Activated naive CD4-positive, alpha-beta T cell treated with anti-CD3 and anti-CD28 coated beads for 36 hours (primary cell): Measurements from ENCODE around the gene EHMT1. TPM values are rescaled to one million over a fixed set of nuclear protein-coding genes. Genes with fewer than 3 reads are reported as not detected.

Experiments used
- CTCF ChIA-PET: fragments of 350-600 bp; sonication (Branson Sonifier 250); formaldehyde crosslinking; loops from one replicate; lab custom pipeline; 2021; ENCODE audit warnings: antibody characterized with exemption; lab: Charles Lee
- DNase-seq: peaks from one replicate; pipeline ENCODE4 v3.0.0-alpha.2; 2020
- H3K27ac Mint-ChIP-seq: one replicate; pipeline ENCODE4 v1.8.0; 2021; ENCODE audit warnings: mild to moderate bottlenecking, mixed read lengths
- H3K27me3 Mint-ChIP-seq: one replicate; pipeline ENCODE4 v1.8.0; 2021; ENCODE audit warnings: low read depth, mixed read lengths
- H3K36me3 Mint-ChIP-seq: one replicate; pipeline ENCODE4 v1.8.0; 2021; ENCODE audit warnings: low read depth, mixed read lengths
- H3K4me1 Mint-ChIP-seq: one replicate; pipeline ENCODE4 v1.8.0; 2021; ENCODE audit warnings: low read depth, mixed read lengths
- H3K4me3 Mint-ChIP-seq: one replicate; pipeline ENCODE4 v1.8.0; 2021; ENCODE audit warnings: mild to moderate bottlenecking, moderate library complexity, mixed read lengths
- H3K9me3 Mint-ChIP-seq: one replicate; pipeline ENCODE4 v1.8.0; 2021; ENCODE audit warnings: mixed read lengths
- intact Hi-C: fragments of 100-400 bp; cut with micrococcal nuclease; formaldehyde crosslinking; loops from one replicate; pipeline ENCODE4 v1.15.1; 2023
- total RNA-seq, 2 experiments: library from RNA; stranded (reverse); gene quantifications; one replicate each; pipeline ENCODE4 v1.2.3, GENCODE V29; 2021

The EHMT1 gene
- total RNA-seq, 2 experiments from 2014 or later: 57.9 to 59.0 TPM

- Mint-ChIP-seq H3K27ac (no peak overlapping the region), H3K9me3 (no peaks in the 10 kb centered on the region), H3K4me3 (no peak overlapping the region), H3K36me3 (peaks cover 24% of the 10 kb centered on the region), H3K4me1 (peaks cover 2% of the 10 kb centered on the region), H3K27me3 (no peaks in the 10 kb centered on the region)
- CTCF ChIA-PET: interaction anchor here (0.6 to 0.9 kb wide), 2 partner anchors 68 to 116 kb away, joined by 4 to 8 read pairs; no protein-coding TSS in a partner anchor
- intact Hi-C loops: no loop called here
- no peak for DNase-seq
These were observed 170.6 kb downstream of the EHMT1 start for GRCh38 chr9:137789295-137789895.

GRCh38 chr9:137791947-137792346 is 173.1 kb downstream of the EHMT1 start:
- CTCF ChIA-PET: no interaction called here
- H3K27me3 Mint-ChIP-seq: no peaks in the 10 kb centered on the region
- H3K27ac Mint-ChIP-seq: no peak overlapping the region
- peaks cover 25% of the 10 kb centered on the region for H3K36me3 Mint-ChIP-seq
- no peaks in the 10 kb centered on the region for H3K9me3 Mint-ChIP-seq
- H3K4me3 Mint-ChIP-seq: no peak overlapping the region
- intact Hi-C loops: no loop called here
- peaks cover under 1% of the 10 kb centered on the region for H3K4me1 Mint-ChIP-seq
- DNase-seq: no peak

GRCh38 chr9:137793196-137793841 is 174.5 kb downstream of the EHMT1 start:
- Mint-ChIP-seq H3K9me3 (no peaks in the 10 kb centered on the region), H3K4me1 (no peaks in the 10 kb centered on the region), H3K27ac (no peak overlapping the region), H3K36me3 (peaks cover 28% of the 10 kb centered on the region), H3K4me3 (no peak overlapping the region), H3K27me3 (no peaks in the 10 kb centered on the region)
- no peak for DNase-seq
- CTCF ChIA-PET: no interaction called here
- intact Hi-C loops: no loop called here

GRCh38 chr9:137795156-137795666 is 176.4 kb downstream of the EHMT1 start:
- CTCF ChIA-PET: no interaction called here
- H3K9me3 Mint-ChIP-seq: no peaks in the 10 kb centered on the region
- peaks cover 31% of the 10 kb centered on the region for H3K36me3 Mint-ChIP-seq
- intact Hi-C loops: no loop called here
- H3K4me3 Mint-ChIP-seq: no peak overlapping the region
- no peak overlapping the region for H3K27ac Mint-ChIP-seq
- no peaks in the 10 kb centered on the region for H3K4me1 Mint-ChIP-seq
- no peak for DNase-seq
- no peaks in the 10 kb centered on the region for H3K27me3 Mint-ChIP-seq

GRCh38 chr9:137797206-137798120 is 178.7 kb downstream of the EHMT1 start:
- Mint-ChIP-seq H3K4me3 (no peak overlapping the region), H3K27ac (no peak overlapping the region), H3K9me3 (no peaks in the 10 kb centered on the region), H3K36me3 (peaks cover 35% of the 10 kb centered on the region), H3K4me1 (no peaks in the 10 kb centered on the region), H3K27me3 (no peaks in the 10 kb centered on the region)
- CTCF ChIA-PET: interaction anchor here (0.7 kb wide), 1 partner anchor 218 kb away, joined by 5 read pairs; no protein-coding TSS in a partner anchor
- no peak for DNase-seq
- intact Hi-C loops: no loop called here

GRCh38 chr9:137798142-137798541 is 179.3 kb downstream of the EHMT1 start:
- peak overlapping the region; percentile 44 for H3K27ac Mint-ChIP-seq
- H3K4me3 Mint-ChIP-seq: no peak overlapping the region
- CTCF ChIA-PET: interaction anchor here (0.7 kb wide), 1 partner anchor 217 kb away, joined by 5 read pairs; no protein-coding TSS in a partner anchor
- peaks cover 36% of the 10 kb centered on the region for H3K36me3 Mint-ChIP-seq
- intact Hi-C loops: no loop called here
- DNase-seq: no peak
- H3K27me3 Mint-ChIP-seq: no peaks in the 10 kb centered on the region
- H3K9me3 Mint-ChIP-seq: no peaks in the 10 kb centered on the region
- no peaks in the 10 kb centered on the region for H3K4me1 Mint-ChIP-seq

- no peak for DNase-seq
- CTCF ChIA-PET: no interaction called here
- H3K36me3 Mint-ChIP-seq: peaks cover 38% of the 10 kb centered on the region
- H3K9me3 Mint-ChIP-seq: no peaks in the 10 kb centered on the region
- intact Hi-C loops: no loop called here
- H3K27me3 Mint-ChIP-seq: no peaks in the 10 kb centered on the region
- H3K27ac Mint-ChIP-seq: no peak overlapping the region
- H3K4me1 Mint-ChIP-seq: no peaks in the 10 kb centered on the region
- no peak overlapping the region for H3K4me3 Mint-ChIP-seq
These were observed 180.3 kb downstream of the EHMT1 start for GRCh38 chr9:137798901-137799629.

- Mint-ChIP-seq H3K27me3 (no peaks in the 10 kb centered on the region), H3K36me3 (peaks cover 39% of the 10 kb centered on the region), H3K4me3 (no peak overlapping the region), H3K9me3 (no peaks in the 10 kb centered on the region), H3K4me1 (no peaks in the 10 kb centered on the region), H3K27ac (no peak overlapping the region)
- intact Hi-C loops: no loop called here
- DNase-seq: no peak
- CTCF ChIA-PET: no interaction called here
These were observed 180.8 kb downstream of the EHMT1 start for GRCh38 chr9:137799630-137799983.

GRCh38 chr9:137800196-137801022 is 181.6 kb downstream of the EHMT1 start:
- CTCF ChIA-PET: no interaction called here
- Mint-ChIP-seq H3K27ac (no peak overlapping the region), H3K4me1 (no peaks in the 10 kb centered on the region)

GRCh38 chr9:137801023-137801319 is 182.2 kb downstream of the EHMT1 start:
- H3K27me3 Mint-ChIP-seq: no peaks in the 10 kb centered on the region
- H3K9me3 Mint-ChIP-seq: no peaks in the 10 kb centered on the region
- H3K36me3 Mint-ChIP-seq: peaks cover 43% of the 10 kb centered on the region
- H3K4me1 Mint-ChIP-seq: no peaks in the 10 kb centered on the region
- no peak for DNase-seq
- H3K27ac Mint-ChIP-seq: no peak overlapping the region
- intact Hi-C loops: no loop called here
- no peak overlapping the region for H3K4me3 Mint-ChIP-seq
- CTCF ChIA-PET: no interaction called here

More at GRCh38 chr9:137800196-137801022, 181.6 kb downstream of the EHMT1 start:
- intact Hi-C loops: no loop called here
- Mint-ChIP-seq H3K27me3 (no peaks in the 10 kb centered on the region), H3K4me3 (no peak overlapping the region), H3K36me3 (peaks cover 43% of the 10 kb centered on the region), H3K9me3 (no peaks in the 10 kb centered on the region)
- DNase-seq: no peak

GRCh38 chr9:137802021-137802420 is 183.2 kb downstream of the EHMT1 start:
- Mint-ChIP-seq H3K9me3 (no peaks in the 10 kb centered on the region), H3K27ac (no peak overlapping the region), H3K4me1 (peaks cover 6% of the 10 kb centered on the region), H3K4me3 (no peak overlapping the region), H3K27me3 (no peaks in the 10 kb centered on the region), H3K36me3 (peaks cover 40% of the 10 kb centered on the region)
- no peak for DNase-seq
- intact Hi-C loops: no loop called here
- CTCF ChIA-PET: no interaction called here
